Sigmoid colon (tissue), 4 donors: ENCODE data around the gene PEPD.

ENCODE experiments used
- CTCF ChIP-seq, 4 experiments: fragments of 450-650 bp in 3 of 4; fragments of 200-600 bp in 1 of 4; IDR thresholded peaks; one replicate each; pipeline ENCODE4 v1.5.1; 2016 to 2019; ENCODE audit warnings: antibody characterized with exemption in 4 of 4, mild to moderate bottlenecking in 3 of 4, moderate library complexity in 2 of 4
- POLR2A ChIP-seq, 2 donors: fragments of 450-650 bp; IDR thresholded peaks; one replicate each; pipeline ENCODE4 v1.6.1; 2016; ENCODE audit warnings: antibody characterized with exemption in 2 of 2, mild to moderate bottlenecking in 2 of 2, moderate library complexity in 2 of 2
- POLR2AphosphoS5 ChIP-seq, 4 donors: sonication (generic); formaldehyde crosslinking; IDR thresholded peaks; one replicate each; pipeline ENCODE4 v1.6.1; 2017; ENCODE audit warnings: antibody characterized with exemption in 4 of 4

GRCh38 chr19:33375837-33376159 lies 145.8 kb downstream of the PEPD start:
- TF ChIP-seq POLR2A (IDR thresholded peaks at IDR 0.05) (no peak), CTCF (IDR thresholded peaks at IDR 0.05) (no peak), POLR2AphosphoS5 (IDR thresholded peaks at IDR 0.05) (no peak)
